ENCODE results near the gene PTF1A.

The PTF1A gene

DNA sequence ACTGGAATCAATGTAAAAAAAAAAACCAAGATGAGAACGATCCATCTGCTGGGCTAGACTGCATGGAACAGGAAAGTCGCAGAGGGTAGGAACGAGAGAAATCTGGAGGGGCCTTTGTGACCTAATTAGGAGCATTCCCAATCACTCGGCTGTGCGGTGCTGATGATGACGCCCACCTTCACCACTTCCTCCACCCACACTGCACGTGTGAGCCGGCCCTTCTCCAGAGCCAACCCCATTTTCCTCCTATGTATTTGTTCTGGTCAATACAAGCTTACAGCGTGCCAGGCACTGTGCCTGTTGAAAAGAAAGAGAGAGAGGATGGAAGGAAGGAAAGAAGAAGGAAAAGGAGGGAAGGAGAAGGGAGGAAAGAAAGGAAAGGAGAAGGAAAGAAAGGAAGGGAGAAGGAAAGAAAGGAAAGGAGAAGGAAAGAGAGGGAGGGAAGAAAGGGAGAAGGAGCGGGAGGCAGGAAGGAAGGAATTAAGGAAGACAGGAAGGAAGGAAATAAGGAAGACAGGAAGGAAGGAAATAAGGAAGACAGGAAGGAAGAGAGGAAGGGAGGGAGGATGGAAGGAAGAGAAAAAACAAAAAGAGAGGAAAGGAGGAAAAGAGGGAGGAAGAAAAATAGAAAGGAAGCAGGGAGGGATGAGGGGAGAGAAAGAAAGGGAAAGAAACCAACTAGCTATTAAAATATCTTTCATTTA lies 35.5 kb upstream of the PTF1A start:
- peak overlapping the region; percentile 87 for H3K27ac ChIP-seq
- TF ChIP-seq EZH2 (IDR thresholded peaks at IDR 0.05) (no peak), FOXP2 (optimal IDR thresholded peaks at IDR 0.05; ENCODE audit: control extremely low read depth, extremely low read length, insufficient read depth) (no peak), POLR2AphosphoS5 (IDR thresholded peaks at IDR 0.05; ENCODE audit: borderline replicate concordance, low read depth, low read length) (no peak)

DNA sequence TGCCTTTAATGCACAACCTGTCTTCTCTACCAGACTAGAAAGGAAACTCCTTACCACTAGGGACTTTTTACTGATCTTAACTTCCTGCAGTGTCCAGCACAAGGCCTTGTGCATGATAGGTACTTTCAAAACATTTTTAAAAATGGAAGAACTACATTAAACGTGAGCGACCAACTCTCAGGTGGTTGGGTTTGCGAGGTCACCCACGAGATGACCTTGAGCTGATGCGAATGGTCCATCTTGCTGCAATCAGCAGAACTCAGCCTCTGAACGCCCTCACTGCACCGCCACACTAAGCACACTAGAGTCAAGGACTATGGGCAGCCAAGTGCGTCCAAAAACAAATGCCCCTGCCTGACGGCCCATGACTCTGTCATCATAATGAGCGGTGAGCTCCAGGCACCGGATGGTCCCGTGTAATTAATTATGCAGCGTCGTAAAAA lies 34.9 kb upstream of the PTF1A start:
- no peak overlapping the region for H3K9ac ChIP-seq (ENCODE audit: insufficient read length)
- no peak for DNase-seq (ENCODE audit: low read depth, low spot score)
- peak overlapping the region; percentile 54 for H3K4me3 ChIP-seq
- H3K27ac ChIP-seq, result peak overlapping the region; percentile 87
- TF ChIP-seq FOXP2 (optimal IDR thresholded peaks at IDR 0.05; ENCODE audit: control extremely low read depth, extremely low read length, insufficient read depth) (no peak), EZH2 (IDR thresholded peaks at IDR 0.05) (no peak), POLR2AphosphoS5 (IDR thresholded peaks at IDR 0.05; ENCODE audit: borderline replicate concordance, low read depth, low read length) (no peak)
- H3K9me3 ChIP-seq (ENCODE audit: low read depth, low read length), result no peaks in the 10 kb centered on the region
- no peaks in the 10 kb centered on the region for H3K36me3 ChIP-seq (ENCODE audit: insufficient read depth, low read length)

More for the DNA sequence above, 35.5 kb upstream of the PTF1A start:
- DNase-seq (ENCODE audit: low read depth, low spot score), result no peak
- H3K9me3 ChIP-seq (ENCODE audit: low read depth, low read length), result no peaks in the 10 kb centered on the region
- H3K9ac ChIP-seq (ENCODE audit: insufficient read length), result no peak overlapping the region
- peak overlapping the region; percentile 54 for H3K4me3 ChIP-seq
- no peaks in the 10 kb centered on the region for H3K36me3 ChIP-seq (ENCODE audit: insufficient read depth, low read length)

DNA sequence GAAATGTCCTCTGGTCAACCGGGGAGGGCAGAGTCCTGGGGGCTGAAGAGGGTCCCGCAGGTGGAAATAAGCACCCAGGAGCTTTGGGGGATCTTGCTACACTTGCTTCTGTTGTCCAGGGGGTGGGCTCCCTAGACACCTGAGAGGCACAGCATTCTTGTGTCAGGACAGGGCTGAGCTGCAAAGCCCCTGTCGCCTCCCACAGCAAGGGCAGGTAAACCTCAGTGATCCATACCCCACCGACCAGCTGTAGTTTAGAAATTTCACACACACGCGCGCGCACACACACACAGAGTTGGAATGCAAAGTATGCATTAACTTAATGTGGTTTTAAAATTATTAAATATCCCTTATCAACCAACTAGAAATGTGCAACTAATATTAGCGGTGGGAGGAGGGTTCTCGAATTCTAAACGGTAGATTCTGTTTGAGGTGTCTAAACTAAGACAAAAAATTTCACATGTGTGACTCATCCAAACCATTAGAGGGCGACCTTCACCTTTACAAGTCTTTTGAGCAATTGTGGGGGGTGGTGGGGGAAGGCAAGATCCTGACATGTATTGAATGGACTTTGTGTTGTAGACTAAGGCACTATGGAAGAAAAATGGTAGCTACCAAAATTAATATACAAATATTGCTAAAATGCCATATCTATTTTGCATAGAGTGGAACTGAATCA lies 34.3 kb upstream of the PTF1A start:
- H3K9ac ChIP-seq (ENCODE audit: insufficient read length), result no peak overlapping the region
- no peak for TF ChIP-seq EZH2 (IDR thresholded peaks at IDR 0.05)
- no peak for TF ChIP-seq POLR2AphosphoS5 (IDR thresholded peaks at IDR 0.05; ENCODE audit: borderline replicate concordance, low read depth, low read length)
- no peak for TF ChIP-seq FOXP2 (optimal IDR thresholded peaks at IDR 0.05; ENCODE audit: control extremely low read depth, extremely low read length, insufficient read depth)
- H3K27ac ChIP-seq, result peak overlapping the region; percentile 87
- no peak for DNase-seq (ENCODE audit: low read depth, low spot score)
- peak overlapping the region; percentile 69 for H3K4me3 ChIP-seq
- H3K36me3 ChIP-seq (ENCODE audit: insufficient read depth, low read length), result no peaks in the 10 kb centered on the region
- H3K9me3 ChIP-seq (ENCODE audit: low read depth, low read length), result no peaks in the 10 kb centered on the region

DNA sequence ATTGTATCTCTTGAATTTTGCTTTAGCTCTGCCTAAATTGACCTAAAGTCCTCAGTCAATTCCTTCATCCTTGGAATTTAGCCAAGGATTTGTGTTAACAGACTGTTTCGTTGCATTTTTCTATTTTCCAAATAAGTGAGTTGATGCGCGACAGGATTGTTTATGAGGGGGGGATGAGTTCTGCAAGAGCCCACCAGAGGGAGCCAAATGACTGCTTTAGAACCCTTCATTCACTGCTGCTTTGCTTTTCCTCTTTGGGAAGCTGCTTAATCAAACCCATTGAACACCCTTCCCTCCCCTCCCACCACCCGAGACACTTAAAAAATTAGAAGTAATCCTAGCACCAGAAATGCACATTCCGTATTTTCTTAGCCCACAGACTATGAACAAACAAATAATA lies 33.7 kb upstream of the PTF1A start:
- H3K27ac ChIP-seq, result no peak overlapping the region
- peak overlapping the region; percentile 69 for H3K4me3 ChIP-seq
- DNase-seq (ENCODE audit: low read depth, low spot score), result peak; percentile 44
- TF ChIP-seq EZH2 (IDR thresholded peaks at IDR 0.05), result no peak
- no peak for TF ChIP-seq POLR2AphosphoS5 (IDR thresholded peaks at IDR 0.05; ENCODE audit: borderline replicate concordance, low read depth, low read length)
- no peak for TF ChIP-seq FOXP2 (optimal IDR thresholded peaks at IDR 0.05; ENCODE audit: control extremely low read depth, extremely low read length, insufficient read depth)
- H3K36me3 ChIP-seq (ENCODE audit: insufficient read depth, low read length), result no peaks in the 10 kb centered on the region
- no peak overlapping the region for H3K9ac ChIP-seq (ENCODE audit: insufficient read length)
- H3K9me3 ChIP-seq (ENCODE audit: low read depth, low read length), result no peaks in the 10 kb centered on the region

DNA sequence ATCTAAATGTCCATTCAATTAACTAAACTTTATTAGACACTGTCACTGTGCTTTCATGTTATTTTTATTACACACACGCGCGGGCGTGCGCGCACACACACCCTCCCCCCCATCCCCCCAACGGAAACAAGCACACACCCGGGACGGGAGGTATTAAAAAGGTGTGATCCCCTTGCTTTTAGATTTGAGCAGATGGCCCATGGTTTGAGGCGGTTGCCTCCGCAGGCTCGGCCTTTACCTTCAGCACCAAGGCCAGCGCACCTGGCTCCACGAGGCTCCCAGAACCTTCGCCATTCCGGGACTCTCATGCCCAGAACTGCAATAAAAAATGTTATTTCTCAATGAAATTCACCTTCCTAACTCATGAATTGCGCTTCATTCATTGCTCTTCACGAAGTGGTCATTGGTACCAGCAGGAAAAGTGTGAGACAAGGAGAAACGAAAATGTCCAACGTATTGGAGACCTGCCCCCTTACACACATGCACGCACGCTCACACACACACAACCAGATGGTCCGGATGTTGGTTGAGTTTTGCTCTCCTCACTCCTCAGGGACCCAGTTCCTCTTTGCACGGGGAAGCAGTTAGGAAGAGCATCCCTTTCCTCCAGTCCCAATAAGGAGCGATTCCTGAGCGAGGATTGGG lies 20.8 kb upstream of the PTF1A start:
- DNase-seq (ENCODE audit: low read depth, low spot score), result no peak

DNA sequence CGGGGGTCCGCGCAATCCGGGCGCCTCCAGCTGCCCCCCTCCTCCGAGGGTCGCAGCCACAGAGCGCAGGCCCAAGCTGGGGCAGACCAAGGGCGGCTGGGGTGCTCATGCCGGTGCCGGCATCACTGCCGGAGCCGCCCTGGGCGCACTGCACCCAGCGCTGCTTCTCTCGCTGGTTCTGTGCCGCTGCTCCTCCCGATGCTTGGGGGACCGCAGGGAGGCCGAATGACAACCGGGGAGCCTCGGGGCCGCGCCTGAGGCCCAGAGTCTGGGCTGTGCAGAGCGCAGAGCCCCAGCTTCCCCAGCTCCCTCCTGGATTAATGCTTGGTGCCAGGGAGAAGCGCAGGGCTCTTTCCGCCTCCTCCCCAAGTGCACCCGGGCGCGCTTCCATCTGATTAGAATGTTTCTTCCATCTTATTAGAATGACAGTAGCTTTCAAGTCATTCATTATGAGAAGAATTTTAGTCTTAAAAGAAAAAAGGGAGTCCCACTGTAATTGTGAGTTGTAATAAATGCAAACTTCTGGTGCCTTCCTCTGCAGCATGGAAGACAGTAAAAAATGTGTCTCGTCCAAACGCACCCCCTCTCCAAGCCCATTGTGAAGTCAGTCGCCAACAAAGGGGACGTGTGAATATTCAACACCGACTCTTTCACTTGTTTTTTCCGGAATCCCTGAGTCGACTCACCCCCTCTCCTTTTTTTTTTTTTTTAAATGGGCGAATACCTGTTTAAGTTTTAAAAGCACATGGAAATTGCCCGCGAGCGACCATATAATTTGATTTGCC lies 19.5 kb upstream of the PTF1A start:
- no peaks in the 10 kb centered on the region for H3K36me3 ChIP-seq (ENCODE audit: insufficient read depth, low read length)
- TF ChIP-seq POLR2AphosphoS5 (IDR thresholded peaks at IDR 0.05; ENCODE audit: borderline replicate concordance, low read depth, low read length) (no peak), EZH2 (IDR thresholded peaks at IDR 0.05) (no peak), FOXP2 (optimal IDR thresholded peaks at IDR 0.05; ENCODE audit: control extremely low read depth, extremely low read length, insufficient read depth) (no peak)
- no peaks in the 10 kb centered on the region for H3K9me3 ChIP-seq (ENCODE audit: low read depth, low read length)
- H3K9ac ChIP-seq (ENCODE audit: insufficient read length), result no peak overlapping the region
- H3K27ac ChIP-seq, result no peak overlapping the region
- no peak for DNase-seq (ENCODE audit: low read depth, low spot score)
- H3K4me3 ChIP-seq, result 0 out of 2 replicates have a peak overlapping the region, but pooled peaks have one; percentile 30

More for the DNA sequence above, 20.8 kb upstream of the PTF1A start:
- no peaks in the 10 kb centered on the region for H3K9me3 ChIP-seq (ENCODE audit: low read depth, low read length)
- H3K36me3 ChIP-seq (ENCODE audit: insufficient read depth, low read length), result no peaks in the 10 kb centered on the region
- H3K9ac ChIP-seq (ENCODE audit: insufficient read length), result no peak overlapping the region
- no peak overlapping the region for H3K4me3 ChIP-seq
- no peak overlapping the region for H3K27ac ChIP-seq
- TF ChIP-seq FOXP2 (optimal IDR thresholded peaks at IDR 0.05; ENCODE audit: control extremely low read depth, extremely low read length, insufficient read depth) (no peak), POLR2AphosphoS5 (IDR thresholded peaks at IDR 0.05; ENCODE audit: borderline replicate concordance, low read depth, low read length) (no peak), EZH2 (IDR thresholded peaks at IDR 0.05) (no peak)

DNA sequence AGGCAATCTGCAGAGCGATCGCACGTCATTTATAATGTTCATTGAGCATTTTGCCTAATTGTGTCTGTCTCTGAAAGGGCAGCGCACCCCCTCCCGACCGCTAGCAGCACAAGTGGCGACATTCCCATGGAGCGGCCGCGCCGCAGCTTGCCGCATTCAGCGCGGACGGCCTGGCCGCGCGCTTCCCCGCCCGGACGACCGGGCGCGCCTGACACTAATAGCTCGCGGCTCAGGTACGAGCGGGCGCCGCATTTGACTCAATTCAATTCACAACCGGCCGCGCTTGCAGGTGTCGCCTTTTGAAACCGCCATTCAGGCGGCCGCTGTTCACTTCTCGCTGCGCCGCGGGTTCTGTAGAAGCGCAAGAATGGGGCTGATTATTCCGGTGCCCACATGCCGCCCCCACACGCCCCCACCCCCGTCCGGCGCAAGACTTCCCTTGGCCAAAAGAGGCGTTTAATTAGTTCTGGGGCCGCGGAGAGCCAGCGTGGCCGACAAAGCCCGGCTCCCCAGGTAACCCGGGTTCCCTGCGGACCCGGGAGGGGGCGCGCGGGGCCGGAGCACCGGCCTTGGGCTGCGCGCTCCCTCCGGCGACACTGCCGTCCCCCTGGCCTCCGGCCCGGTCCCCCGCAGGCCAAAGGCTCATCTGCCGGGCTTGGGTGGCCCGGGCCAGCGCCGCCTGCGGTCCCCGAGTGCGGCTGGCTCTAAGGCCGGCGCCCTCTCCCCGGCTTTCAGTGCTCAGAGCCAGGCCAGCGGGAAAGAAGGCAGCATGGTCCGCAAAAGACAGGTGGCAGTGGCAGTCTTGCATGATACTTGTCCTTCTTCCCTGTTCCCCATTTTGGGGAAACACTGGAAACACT lies 18.7 kb upstream of the PTF1A start:
- peak overlapping the region; percentile 30; the same call in 1 of the 2 replicates for H3K4me3 ChIP-seq
- TF ChIP-seq EZH2 (IDR thresholded peaks at IDR 0.05), result peak; percentile 84
- no peak for TF ChIP-seq POLR2AphosphoS5 (IDR thresholded peaks at IDR 0.05; ENCODE audit: borderline replicate concordance, low read depth, low read length)

More for the DNA sequence above, 18.7 kb upstream of the PTF1A start:
- H3K9ac ChIP-seq (ENCODE audit: insufficient read length), result no peak overlapping the region
- no peak for DNase-seq (ENCODE audit: low read depth, low spot score)
- H3K36me3 ChIP-seq (ENCODE audit: insufficient read depth, low read length), result no peaks in the 10 kb centered on the region
- H3K27ac ChIP-seq, result no peak overlapping the region
- no peaks in the 10 kb centered on the region for H3K9me3 ChIP-seq (ENCODE audit: low read depth, low read length)
